ENCODE measurements around the gene CALN1.

DNA sequence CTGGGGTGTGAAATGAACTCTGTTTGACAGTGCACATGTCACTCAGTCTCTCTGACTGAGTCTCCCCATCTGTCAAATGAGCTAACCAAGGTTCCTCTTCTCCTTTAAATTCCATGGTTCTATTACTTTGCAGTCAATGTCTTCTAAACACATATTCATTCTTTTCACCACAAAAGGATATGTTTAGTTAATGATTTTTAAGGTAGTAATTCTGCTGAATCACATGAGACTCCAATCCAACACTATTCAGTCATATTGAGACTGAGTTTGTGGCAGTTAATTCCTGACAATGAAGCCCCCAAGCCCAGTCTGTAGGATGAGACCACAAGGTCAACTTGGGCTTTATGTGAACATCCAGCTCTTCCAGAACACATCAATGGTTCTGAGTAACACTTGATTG lies 85.3 kb downstream of the CALN1 start:
- TF ChIP-seq, protein P1, sequence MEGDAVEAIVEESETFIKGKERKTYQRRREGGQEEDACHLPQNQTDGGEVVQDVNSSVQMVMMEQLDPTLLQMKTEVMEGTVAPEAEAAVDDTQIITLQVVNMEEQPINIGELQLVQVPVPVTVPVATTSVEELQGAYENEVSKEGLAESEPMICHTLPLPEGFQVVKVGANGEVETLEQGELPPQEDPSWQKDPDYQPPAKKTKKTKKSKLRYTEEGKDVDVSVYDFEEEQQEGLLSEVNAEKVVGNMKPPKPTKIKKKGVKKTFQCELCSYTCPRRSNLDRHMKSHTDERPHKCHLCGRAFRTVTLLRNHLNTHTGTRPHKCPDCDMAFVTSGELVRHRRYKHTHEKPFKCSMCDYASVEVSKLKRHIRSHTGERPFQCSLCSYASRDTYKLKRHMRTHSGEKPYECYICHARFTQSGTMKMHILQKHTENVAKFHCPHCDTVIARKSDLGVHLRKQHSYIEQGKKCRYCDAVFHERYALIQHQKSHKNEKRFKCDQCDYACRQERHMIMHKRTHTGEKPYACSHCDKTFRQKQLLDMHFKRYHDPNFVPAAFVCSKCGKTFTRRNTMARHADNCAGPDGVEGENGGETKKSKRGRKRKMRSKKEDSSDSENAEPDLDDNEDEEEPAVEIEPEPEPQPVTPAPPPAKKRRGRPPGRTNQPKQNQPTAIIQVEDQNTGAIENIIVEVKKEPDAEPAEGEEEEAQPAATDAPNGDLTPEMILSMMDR (IDR thresholded peaks at IDR 0.05): no peak
- TF ChIP-seq POLR2A (IDR thresholded peaks at IDR 0.05): no peak
